Endodermal cell (in vitro differentiated cells): ENCODE data around the gene SCNN1A. TPM values are rescaled to one million over a fixed set of nuclear protein-coding genes. Genes with fewer than 3 reads are reported as not detected.

Experiments
- DNase-seq: peaks from one replicate; pipeline ENCODE4 v3.0.0-alpha.2; 2017
- H3K27ac ChIP-seq: 2 replicates; pipeline ENCODE4 v1.5.1; 2013; ENCODE audit warnings: mild to moderate bottlenecking, low read depth, low read length, moderate library complexity
- H3K27me3 ChIP-seq: 2 replicates; pipeline ENCODE4 v1.6.1; 2013; ENCODE audit warnings: mild to moderate bottlenecking, low read length, moderate library complexity; ENCODE audit not compliant: insufficient read depth, control insufficient read depth, poor library complexity, severe bottlenecking
- H3K36me3 ChIP-seq: 2 replicates; pipeline ENCODE4 v1.7.0; 2013; ENCODE audit warnings: mild to moderate bottlenecking, low read length, moderate library complexity; ENCODE audit not compliant: control insufficient read depth, insufficient read depth
- H3K4me1 ChIP-seq: one replicate; pipeline ENCODE4 v1.7.0; 2013; ENCODE audit warnings: low read length; ENCODE audit not compliant: control insufficient read depth, insufficient read depth
- H3K4me3 ChIP-seq: 2 replicates; pipeline ENCODE4 v1.5.1; 2013; ENCODE audit warnings: mild to moderate bottlenecking, low read length, moderate library complexity
- H3K9ac ChIP-seq: 2 replicates; pipeline ENCODE4 v1.6.1; 2013; ENCODE audit warnings: mild to moderate bottlenecking, low read length, moderate library complexity; ENCODE audit not compliant: poor library complexity, severe bottlenecking; ENCODE audit errors: extremely low read depth
- H3K9me3 ChIP-seq: 2 replicates; pipeline ENCODE4 v1.6.1; 2013; ENCODE audit warnings: mild to moderate bottlenecking, low read length, moderate library complexity; ENCODE audit not compliant: control insufficient read depth
- H3K27ac Mint-ChIP-seq: 2 replicates; pipeline ENCODE4 v1.8.0; 2020; ENCODE audit warnings: mixed read lengths
- H3K27me3 Mint-ChIP-seq: 2 replicates; pipeline ENCODE4 v1.8.0; 2021; ENCODE audit warnings: mild to moderate bottlenecking, mixed read lengths; ENCODE audit not compliant: insufficient read depth
- H3K36me3 Mint-ChIP-seq: 2 replicates; pipeline ENCODE4 v1.8.0; 2020; ENCODE audit warnings: low read depth, mixed read lengths
- H3K4me1 Mint-ChIP-seq: 2 replicates; pipeline ENCODE4 v1.8.0; 2020; ENCODE audit warnings: mixed read lengths
- H3K4me3 Mint-ChIP-seq: 2 replicates; pipeline ENCODE4 v1.8.0; 2020; ENCODE audit warnings: mild to moderate bottlenecking, moderate library complexity, mixed read lengths
- H3K9me3 Mint-ChIP-seq: 2 replicates; pipeline ENCODE4 v1.8.0; 2020; ENCODE audit warnings: mild to moderate bottlenecking, mixed read lengths
- CTCF ChIP-seq: fragments of 200-600 bp; sonication (generic); conservative IDR thresholded peaks from 2 replicates; pipeline ENCODE4 v1.5.0; 2021; ENCODE audit warnings: antibody characterized with exemption, mild to moderate bottlenecking
- WGBS, 2 experiments: methylation state at CpG; one replicate each; pipeline versions ENCODE4 v1.1.5 to v1.1.7; 2013; ENCODE audit warnings: missing lambda C conversion rate in 2 of 2, mixed read lengths in 1 of 2; ENCODE audit not compliant: insufficient coverage in 1 of 2, insufficient read length in 1 of 2; 5-methylcytosine and 5-hydroxymethylcytosine counted together
- total RNA-seq, 2 donors: library from RNA; stranded (reverse); fragmentation: NEBNext Ultra II Directional in 1 of 2; extraction: Animal tissue kit (Norgen Biotek cat#: 25700) in 1 of 2; gene quantifications; 2 replicates in 1 of 2; 3 replicates in 1 of 2; pipeline ENCODE4 v1.2.1, GENCODE V29; 2021

SCNN1A gene
- total RNA-seq, 2 donors from 2014 or later, result 32.1 to 87.7 TPM

- DNase-seq, result peak; percentile 93
- Mint-ChIP-seq H3K27ac (no peak overlapping the region), H3K4me1 (peaks cover 16% of the 10 kb centered on the region), H3K9me3 (no peaks in the 10 kb centered on the region), H3K36me3 (peaks cover 41% of the 10 kb centered on the region), H3K4me3 (no peak overlapping the region), H3K27me3 (no peaks in the 10 kb centered on the region)
- H3K36me3 ChIP-seq, result no peaks in the 10 kb centered on the region
- no peaks in the 10 kb centered on the region for H3K9me3 ChIP-seq
- no peak overlapping the region for H3K4me3 ChIP-seq
- no peak overlapping the region for H3K27ac ChIP-seq
- WGBS, 2 experiments, result 84 to 87% methylated on average over 7 to 8 of the region's 8 CpGs
- peak; percentile 78 for TF ChIP-seq CTCF
- H3K9ac ChIP-seq, result no peak overlapping the region
- H3K27me3 ChIP-seq, result no peaks in the 10 kb centered on the region
- no peaks in the 10 kb centered on the region for H3K4me1 ChIP-seq
Observed at GRCh38 chr12:6355491-6356373, 19.6 kb downstream of the SCNN1A start.

- no peak overlapping the region for H3K9ac ChIP-seq
- H3K27me3 ChIP-seq, result no peaks in the 10 kb centered on the region
- peak; percentile 44 for TF ChIP-seq CTCF
- H3K36me3 Mint-ChIP-seq, result peaks cover 44% of the 10 kb centered on the region
- DNase-seq, result peak; percentile 53
- no peaks in the 10 kb centered on the region for H3K36me3 ChIP-seq
- H3K4me1 ChIP-seq, result no peaks in the 10 kb centered on the region
- H3K27me3 Mint-ChIP-seq, result no peaks in the 10 kb centered on the region
- no peaks in the 10 kb centered on the region for H3K9me3 Mint-ChIP-seq
- H3K4me3 Mint-ChIP-seq, result no peak overlapping the region
- no peak overlapping the region for H3K27ac ChIP-seq
- H3K27ac Mint-ChIP-seq, result no peak overlapping the region
- peaks cover 9% of the 10 kb centered on the region for H3K4me1 Mint-ChIP-seq
- 92 to 95% methylated on average over 8 to 10 of the region's 10 CpGs for WGBS, 2 experiments
- H3K9me3 ChIP-seq, result no peaks in the 10 kb centered on the region
- H3K4me3 ChIP-seq, result no peak overlapping the region
Observed at GRCh38 chr12:6354495-6355393, 20.6 kb downstream of the SCNN1A start.

- Histone ChIP-seq H3K4me1 (no peaks in the 10 kb centered on the region), H3K27ac (no peak overlapping the region), H3K36me3 (no peaks in the 10 kb centered on the region), H3K9ac (no peak overlapping the region), H3K4me3 (no peak overlapping the region), H3K9me3 (no peaks in the 10 kb centered on the region), H3K27me3 (no peaks in the 10 kb centered on the region)
- peaks cover 9% of the 10 kb centered on the region for H3K4me1 Mint-ChIP-seq
- TF ChIP-seq CTCF, result no peak
- H3K36me3 Mint-ChIP-seq, result peaks cover 50% of the 10 kb centered on the region
- 81 to 87% methylated on average over 5 to 9 of the region's 9 CpGs for WGBS, 2 experiments
- H3K4me3 Mint-ChIP-seq, result no peak overlapping the region
- no peaks in the 10 kb centered on the region for H3K9me3 Mint-ChIP-seq
- H3K27me3 Mint-ChIP-seq, result no peaks in the 10 kb centered on the region
- no peak for DNase-seq
- no peak overlapping the region for H3K27ac Mint-ChIP-seq
Observed at GRCh38 chr12:6352193-6353173, 22.9 kb downstream of the SCNN1A start.
